HG03575 (cell line): ENCODE data around the gene TXNL4B.
"Not testable (repeated sequence)": the region's sequence is repeated elsewhere in the genome, so short reads cannot be mapped to it uniquely, and the experiment has no call there.

Source experiments
- ATAC-seq: cut with Tn5 transposase; IDR thresholded peaks from one replicate; pipeline ENCODE4 v1.9.1; 2021; ENCODE audit not compliant: unreplicated experiment, insufficient number of reproducible peaks, low FRiP score; ENCODE audit errors: extremely low read depth

TXNL4B gene

DNA sequence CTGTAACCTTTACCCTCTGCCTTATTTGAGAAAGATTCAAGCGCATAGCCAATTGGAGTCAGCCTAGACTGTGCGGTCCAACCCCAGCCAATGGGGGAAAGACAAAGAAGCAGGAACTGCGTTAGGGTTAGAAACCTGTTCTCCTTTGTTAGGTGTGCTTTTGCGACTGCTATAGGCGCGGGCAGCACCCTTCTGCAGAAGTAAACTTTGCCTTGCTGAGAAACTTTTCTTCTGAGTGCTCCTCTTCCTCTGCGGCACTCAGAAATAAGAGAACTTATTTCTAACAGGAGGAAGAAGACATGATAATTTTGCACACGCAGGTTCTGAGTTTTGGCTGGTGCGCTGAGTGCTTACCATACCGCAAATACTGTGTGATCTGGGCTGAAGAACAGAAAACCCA lies 9.0 kb downstream of the TXNL4B start:
- no peak for ATAC-seq

DNA sequence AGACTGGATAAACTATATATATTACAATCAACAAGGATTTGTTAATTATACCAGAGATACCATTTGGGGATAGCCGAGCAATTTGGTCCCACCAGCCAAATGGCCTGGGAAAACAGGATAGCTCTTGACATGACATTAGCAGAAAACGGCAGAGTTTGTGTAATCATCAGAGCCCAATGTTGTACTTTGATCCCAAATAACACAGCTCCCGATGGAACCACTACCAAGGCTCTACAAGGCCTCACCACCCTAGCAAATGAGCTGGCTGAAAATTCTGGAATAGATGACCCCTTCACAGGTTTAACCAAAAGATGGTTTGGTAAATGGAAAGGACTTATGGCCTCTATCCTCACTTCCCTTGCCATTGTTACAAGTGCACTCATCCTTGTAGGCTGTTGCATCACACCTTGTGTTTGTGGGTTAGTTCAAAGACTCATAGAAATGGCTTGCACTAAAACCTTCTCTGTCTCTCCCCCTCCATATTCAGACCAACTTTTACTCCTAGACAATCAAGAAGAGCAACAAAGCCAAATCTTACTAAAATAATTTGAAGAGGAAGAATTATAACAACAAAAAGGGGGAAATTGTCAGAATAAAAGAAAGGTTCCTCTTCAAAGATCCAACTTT lies 9.5 kb downstream of the TXNL4B start:
- ATAC-seq = no peak

DNA sequence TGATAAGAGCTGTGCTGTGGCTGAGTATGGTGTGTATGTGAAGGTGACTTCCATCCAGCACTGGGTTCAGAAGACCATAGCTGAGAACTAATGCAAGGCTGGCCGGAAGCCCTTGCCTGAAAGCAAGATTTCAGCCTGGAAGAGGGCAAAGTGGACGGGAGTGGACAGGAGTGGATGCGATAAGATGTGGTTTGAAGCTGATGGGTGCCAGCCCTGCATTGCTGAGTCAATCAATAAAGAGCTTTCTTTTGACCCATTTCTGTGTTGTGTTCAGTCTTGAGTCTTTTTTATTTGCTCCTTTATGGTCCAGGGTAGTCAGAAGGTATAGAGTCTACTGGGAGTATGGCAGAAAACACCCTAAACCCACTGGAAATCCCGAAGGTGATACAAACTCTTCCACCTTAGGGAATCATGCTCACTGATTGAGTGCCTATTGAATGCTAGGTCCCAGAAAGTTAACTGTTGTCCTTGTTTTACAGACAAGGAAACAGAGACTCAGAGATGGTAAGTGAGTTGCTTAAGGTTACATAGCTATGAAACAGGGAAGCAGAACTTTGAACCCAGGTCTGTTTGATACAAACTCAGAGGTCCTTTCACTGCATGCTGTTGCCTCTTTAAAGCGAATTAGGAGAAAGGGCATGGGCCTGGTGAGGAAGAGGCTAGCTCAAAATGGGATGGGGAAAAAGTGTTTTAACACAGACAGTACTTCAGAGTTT lies 16.3 kb downstream of the TXNL4B start:
- not testable (repeated sequence) for ATAC-seq

DNA sequence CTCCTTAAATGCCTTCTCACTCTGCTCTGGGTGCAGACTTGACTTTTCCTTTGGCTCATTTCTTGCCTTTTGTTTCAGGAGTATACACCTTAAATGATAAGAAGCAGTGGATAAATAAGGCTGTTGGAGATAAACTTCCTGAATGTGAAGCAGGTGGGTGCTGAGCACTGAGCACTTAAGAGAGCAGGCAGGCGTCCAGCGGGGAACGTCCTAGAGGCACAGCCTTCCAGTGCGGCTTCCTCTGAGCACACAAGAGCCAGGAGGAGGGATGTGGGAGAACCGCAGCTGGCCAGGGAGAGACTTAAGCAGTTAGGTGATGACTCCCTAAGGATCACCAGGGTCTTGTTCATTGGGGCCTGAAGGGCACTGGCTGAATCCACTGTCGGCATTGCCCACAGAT lies 18.4 kb downstream of the TXNL4B start:
- ATAC-seq = not testable (repeated sequence)

DNA sequence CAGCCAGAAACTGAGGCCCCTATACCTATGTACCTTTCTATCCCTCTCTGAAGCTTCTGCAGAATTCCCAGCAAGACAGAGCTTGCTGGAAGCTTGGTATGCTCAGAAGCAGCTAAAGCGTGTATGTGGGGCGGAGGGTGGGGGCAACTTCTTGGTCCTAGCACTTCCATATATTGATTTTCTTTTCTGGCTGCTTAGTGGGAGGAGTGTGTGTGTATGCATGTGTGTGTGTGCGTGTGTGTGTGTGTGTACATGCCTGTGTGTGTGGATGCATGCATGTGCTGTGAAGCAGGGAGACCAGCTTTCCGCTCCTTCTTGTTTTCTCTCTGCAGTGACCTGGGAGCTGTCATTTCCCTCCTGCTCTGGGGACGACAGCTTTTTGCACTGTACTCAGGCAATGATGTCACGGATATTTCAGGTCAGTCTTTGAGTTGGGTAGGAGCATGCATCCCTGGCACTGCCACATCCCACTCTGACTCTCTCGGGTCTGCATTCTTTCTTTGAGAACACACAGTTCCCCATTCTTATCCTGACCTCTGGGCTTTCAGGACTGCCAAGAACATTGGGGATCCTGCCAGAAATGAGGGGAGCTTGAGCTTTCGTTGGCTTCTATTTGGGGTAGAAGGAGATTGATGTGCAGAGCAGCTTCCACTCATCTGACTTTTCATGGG lies 19.7 kb downstream of the TXNL4B start:
- ATAC-seq = no peak

DNA sequence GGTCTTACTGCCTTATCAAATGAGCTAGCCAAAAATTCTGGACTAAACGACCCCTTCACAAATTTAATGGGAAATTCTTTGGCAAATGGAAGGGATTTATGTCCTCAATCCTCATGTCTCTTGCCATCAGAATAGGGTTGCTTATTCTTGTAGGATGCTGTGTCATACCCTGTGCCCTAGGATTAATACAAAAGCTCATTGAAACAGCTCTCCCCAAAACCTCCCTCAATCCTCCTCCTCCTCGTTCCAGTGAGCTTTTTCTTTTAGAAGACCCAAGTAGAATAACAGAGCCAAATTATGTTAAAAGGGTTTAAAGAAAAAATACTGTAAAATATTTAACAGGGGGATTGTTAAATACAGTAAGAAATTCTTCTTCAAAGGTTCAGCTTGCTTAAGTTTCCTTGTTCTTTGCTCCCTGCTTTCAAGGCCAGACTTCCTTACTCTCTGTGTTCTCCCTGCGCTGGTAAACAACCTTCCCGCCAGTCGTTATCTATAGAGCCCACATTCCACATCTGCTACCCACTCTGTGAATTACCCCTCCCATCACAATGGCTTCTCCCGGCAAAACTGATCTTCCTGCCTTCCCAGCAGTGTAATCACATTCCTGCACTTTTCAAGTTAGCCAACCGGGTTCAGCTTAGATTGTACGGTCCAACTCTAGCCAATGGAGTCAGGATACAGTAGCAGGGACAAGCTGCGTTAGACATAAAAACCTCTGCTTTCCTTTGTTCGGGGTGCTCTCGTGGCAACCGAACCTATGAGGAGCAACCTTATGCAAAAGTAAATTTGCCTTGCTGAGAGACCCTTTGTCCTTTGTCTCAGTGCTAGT lies 20.7 kb downstream of the TXNL4B start:
- ATAC-seq = no peak

DNA sequence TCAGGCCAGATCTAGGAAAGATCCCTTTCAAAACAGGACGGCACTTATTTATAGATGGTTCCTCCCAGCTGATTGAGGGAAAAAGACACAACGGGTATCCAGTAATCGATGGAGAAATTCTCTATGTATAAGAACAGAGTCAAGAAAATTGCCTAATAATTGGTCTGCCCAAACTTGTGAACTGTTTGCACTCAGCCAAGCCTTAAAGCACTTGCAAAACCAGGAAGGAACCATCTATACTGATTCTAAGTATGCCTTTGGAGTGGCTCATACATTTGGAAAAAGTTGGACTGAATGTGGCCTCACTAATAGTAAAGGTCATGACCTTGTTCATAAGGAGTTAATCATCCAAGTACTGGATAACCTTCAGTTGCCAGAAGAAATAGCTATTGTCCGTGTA lies 24.5 kb downstream of the TXNL4B start:
- ATAC-seq = no peak

DNA sequence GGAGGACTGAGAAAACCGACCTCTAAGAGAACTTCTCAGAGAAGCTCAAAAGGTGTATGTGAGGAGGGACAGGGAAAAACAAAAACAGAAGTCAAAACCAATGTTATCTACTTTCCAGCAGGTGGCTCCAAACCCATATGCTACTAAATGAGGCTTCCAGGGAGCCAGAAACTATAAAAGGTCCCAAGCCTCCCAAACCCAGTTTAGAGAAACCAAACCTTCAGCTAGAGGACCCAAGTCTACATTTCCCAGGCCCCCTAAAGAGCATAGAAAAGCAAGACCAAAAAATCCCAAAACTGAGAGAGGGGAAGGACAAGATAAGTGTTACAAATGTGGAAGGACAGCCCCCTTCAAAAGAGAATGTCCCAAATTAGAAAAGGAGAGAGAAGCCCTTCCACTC lies 26.7 kb downstream of the TXNL4B start:
- ATAC-seq = no peak

DNA sequence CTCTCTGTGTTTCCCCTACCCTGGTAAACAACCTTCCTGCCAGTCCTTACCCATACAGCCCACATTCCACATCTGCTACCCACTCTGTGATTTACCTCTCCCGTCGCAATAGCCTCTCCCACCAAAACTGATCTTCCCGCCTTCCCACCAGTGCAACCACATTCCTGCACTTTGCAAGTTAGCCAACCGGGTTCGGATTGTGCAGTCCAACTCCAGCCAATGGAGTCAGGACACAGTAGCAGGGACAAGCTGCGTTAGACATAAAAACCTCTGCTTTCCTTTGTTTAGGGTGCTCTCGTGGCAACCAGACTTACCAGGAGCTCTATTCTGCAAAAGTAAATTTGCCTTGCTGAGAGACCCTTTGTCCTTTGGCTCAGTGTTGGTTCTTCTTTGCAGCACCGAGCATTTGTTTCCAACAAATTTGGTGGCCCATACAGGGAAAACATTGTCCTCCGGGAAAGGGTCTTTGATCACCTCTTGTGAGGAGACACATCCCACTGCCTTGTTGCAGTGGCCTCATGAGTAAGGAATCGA lies 29.0 kb downstream of the TXNL4B start:
- no peak for ATAC-seq

DNA sequence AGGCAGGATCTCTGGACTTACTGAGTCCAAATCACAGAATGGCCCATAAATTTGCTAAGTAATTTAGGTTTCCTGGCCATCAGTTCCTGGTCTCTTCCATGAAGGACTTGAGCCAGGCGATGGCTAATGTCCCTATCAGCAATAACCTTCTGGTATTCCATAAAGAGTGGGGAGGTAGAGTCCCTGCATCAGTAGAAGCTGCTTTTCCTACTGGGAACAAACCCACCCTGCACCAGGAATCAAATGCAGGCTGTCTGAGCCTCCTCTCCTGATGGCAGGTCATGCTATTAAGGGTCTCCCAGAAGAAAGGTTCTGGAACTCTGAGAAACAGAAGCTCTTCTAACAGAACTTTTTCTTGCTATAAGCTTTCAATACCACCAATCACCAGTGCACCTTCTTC lies 31.9 kb downstream of the TXNL4B start:
- no peak for ATAC-seq

DNA sequence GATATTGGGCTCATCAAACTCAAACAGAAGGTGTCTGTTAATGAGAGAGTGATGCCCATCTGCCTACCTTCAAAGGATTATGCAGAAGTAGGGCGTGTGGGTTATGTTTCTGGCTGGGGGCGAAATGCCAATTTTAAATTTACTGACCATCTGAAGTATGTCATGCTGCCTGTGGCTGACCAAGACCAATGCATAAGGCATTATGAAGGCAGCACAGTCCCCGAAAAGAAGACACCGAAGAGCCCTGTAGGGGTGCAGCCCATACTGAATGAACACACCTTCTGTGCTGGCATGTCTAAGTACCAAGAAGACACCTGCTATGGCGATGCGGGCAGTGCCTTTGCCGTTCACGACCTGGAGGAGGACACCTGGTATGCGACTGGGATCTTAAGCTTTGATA lies 33.0 kb downstream of the TXNL4B start:
- no peak for ATAC-seq

DNA sequence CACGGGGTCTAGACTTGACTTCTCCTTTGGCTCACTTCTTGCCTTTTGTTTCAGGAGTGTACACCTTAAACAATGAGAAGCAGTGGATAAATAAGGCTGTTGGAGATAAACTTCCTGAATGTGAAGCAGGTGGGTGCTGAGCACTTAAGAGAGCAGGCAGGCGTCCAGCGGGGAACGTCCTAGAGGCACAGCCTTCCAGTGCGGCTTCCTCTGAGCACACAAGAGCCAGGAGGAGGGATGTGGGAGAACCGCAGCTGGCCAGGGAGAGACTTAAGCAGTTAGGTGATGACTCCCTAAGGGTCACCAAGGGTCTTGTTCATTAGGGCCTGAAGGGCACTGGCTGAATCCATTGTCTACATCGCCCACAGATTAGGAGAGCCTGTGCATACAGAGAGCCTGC lies 34.4 kb downstream of the TXNL4B start:
- not testable (repeated sequence) for ATAC-seq

DNA sequence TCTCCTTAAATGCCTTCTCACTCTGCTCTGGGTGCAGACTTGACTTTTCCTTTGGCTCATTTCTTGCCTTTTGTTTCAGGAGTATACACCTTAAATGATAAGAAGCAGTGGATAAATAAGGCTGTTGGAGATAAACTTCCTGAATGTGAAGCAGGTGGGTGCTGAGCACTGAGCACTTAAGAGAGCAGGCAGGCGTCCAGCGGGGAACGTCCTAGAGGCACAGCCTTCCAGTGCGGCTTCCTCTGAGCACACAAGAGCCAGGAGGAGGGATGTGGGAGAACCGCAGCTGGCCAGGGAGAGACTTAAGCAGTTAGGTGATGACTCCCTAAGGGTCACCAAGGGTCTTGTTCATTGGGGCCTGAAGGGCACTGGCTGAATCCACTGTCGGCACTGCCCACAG lies 36.1 kb downstream of the TXNL4B start:
- not testable (repeated sequence) for ATAC-seq

DNA sequence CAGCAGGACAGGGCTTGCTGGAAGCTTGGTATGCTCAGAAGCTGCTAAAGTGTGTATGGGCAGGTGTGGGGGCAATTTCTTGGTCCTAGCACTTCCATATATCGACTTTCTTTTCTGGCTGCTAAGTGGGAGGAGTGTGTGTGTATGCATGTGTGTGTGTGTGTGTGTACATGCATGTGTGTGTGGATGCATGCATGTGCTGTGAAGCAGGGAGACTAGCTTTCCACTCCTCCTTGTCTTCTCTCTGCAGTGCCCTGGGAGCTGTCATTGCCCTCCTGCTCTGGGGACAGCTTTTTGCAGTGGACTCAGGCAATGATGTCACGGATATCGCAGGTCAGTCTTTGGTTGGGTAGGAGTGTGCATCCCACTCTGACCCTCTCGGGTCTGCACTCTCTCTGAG lies 37.5 kb downstream of the TXNL4B start:
- ATAC-seq = no peak

DNA sequence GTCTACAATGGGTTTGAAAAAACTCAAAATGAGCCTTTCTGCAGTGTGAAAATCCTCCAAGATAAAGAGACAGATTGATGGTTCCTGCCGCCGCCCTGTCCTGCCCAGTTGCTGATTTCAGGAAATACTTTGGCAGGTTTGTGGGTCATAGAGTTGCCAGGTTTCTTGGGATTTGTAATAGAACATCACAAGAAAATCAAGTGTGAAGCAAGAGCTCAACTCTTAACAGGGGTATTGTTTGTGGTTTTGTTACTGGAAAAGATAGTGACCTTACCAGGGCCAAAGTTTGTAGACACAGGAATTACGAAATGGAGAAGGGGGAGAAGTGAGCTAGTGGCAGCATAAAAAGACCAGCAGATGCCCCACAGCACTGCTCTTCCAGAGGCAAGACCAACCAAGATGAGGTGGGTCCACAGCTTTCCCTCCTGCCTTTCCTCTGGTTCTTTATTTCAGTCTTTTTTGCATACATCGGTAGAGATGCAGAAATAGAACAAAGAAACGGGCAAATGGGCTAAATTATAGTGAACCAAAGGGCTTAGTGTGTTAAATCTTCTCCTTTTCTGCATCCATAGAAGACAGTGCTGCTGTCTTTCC lies 39.1 kb downstream of the TXNL4B start, which contains the start of gene HP:
TSS of gene HP (plus strand) at position 252 of the 594 bp plus-strand sequence. CDS start at position 400, 148 bp downstream.
- ATAC-seq = not testable (repeated sequence)

DNA sequence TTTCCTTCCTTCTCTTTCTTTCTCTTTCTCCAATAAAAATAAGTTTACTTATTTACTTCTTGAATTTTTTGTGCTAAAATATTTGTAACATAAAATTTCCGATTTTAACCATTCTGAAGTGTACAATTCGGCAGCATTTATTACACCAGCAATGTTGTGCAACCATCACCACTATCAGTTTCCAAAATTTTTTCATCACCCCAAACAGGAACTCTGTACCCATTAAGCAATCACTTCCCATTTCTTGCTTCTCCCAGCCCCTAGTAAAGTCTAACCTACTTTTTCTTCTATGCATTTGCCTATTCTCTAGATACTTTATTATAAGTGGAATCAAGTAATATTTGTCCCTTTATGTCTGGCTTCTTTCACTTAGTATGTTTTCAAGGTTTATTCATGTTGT lies 41.6 kb downstream of the TXNL4B start:
- ATAC-seq = no peak

DNA sequence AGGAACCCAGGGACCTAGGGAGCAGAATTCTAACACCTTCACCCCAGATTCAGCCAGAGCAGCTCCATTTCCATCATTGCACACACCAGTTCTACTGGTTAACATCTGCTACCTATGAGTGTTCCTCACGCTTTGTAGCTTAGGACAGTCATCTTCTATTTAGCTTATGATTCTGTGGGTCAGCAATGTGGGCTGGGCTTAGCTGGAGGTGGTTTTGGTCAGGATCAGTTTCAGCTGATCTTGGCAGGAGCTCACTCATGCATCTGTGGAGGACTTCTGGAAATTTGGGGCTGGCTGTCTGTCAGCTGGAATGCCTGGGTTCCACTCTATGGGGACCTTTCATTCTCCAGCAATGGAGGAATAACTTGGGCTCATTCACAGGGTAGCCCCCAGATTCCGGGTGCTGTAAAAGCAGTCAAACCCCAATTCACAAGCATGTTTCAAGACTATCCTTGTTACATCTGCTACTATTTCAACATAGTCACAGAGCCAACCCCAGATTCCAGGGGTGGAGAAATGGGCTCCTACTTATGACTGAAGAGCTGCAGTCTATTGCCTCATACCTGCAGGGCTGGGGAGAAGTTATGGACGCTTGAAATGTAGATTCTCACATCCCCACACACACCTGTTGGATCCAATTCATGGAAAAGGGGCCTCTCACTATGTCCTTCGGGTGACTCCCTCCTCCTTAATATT lies 42.5 kb downstream of the TXNL4B start:
- ATAC-seq = no peak

DNA sequence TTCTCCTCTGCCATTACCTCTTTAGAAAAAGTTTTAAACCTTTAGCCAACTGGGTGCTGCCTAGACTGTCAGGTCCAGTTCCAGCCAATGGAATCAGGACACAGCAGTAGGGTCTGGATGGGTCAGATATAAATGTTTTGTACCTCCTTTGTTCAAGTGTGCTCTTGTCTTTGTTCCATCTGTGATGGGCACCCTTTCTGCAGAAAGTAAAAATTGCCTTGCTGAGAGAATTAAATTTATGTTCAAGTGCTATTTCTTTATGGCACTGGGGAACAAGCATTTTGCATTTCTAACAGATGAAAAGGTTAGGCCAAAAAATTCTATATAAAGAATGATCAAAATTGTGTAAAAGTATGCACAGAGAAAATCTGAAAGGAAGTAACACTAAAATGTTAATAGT lies 44.3 kb downstream of the TXNL4B start:
- ATAC-seq = no peak
